Putamen (tissue), 1 donor: ENCODE measurements around the gene THRSP.

ENCODE experiments used
- DNase-seq: peaks from one replicate; pipeline ENCODE4 v3.0.0-alpha.2; 2016; ENCODE audit warnings: low spot score

THRSP gene

DNA sequence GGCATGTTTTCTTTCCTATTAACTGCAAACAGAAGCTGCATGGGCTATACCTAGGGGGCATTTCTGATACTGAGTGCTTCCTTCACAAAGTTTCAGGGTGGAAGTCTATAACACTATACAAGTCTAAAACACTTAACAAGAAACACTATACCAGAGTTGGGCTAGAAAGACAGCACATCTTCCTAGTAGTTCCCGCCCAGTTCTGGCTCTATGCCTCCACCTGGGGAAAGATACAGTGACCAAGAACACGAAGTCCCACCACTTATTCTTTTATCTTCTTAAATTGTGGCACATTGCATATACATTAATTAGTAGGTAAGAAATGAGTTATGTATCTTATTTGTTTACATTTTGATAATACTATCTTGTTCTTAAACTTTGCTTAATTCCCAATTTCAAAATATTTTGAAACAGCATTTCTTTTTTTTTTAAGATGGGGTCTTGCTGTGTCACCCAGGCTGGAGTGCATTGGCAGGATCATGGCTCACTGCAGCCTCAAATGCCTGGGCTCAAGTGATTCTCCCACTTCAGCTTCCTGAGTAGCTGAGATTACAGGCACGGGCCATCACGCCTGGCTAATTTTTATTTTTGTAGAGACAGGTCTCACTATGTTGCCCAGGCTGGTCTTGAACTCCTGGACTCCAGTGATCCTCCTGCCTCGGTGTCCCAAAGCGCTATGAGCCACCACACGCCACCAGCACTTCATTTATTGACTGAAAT, 34.2 kb downstream of the THRSP start:
- no peak for DNase-seq

DNA sequence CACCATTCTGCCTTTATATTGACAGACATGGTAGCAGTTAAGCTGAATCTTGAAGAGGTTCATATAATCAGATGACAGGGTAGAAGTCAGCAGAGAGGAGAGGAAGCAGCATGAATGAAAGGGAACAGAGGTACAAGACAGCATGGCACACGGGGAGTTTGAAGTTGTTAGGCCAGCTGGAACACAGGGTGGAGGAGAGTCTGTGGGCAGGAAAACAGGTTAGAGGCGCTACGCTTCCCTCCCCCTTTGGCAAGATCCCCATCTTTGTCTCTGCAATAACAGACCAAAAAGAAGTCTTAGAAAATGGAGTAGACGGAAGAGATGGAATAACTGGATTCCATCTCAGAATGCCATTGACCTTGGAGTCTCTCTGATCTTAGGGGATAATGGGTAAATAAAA, 36.0 kb downstream of the THRSP start:
- no peak for DNase-seq

DNA sequence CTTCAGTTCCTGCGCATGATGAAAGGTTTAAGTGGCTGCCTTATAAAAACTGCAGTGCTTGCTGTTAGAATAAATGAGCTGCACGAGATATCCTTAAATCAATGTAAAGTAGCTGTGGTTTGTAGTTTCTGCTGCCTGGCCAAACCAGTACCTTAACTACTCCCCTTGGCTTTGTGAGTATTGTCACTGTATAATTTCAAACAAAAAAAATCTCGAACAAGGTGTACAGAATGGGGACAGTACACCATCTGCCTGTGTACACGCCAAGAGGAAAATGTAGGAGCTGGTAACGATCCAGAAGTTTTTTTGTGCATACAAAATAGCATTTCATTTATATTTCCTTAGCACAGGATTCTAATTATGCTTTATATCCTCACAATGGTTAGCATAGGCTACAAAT, 36.6 kb downstream of the THRSP start:
- DNase-seq: no peak

DNA sequence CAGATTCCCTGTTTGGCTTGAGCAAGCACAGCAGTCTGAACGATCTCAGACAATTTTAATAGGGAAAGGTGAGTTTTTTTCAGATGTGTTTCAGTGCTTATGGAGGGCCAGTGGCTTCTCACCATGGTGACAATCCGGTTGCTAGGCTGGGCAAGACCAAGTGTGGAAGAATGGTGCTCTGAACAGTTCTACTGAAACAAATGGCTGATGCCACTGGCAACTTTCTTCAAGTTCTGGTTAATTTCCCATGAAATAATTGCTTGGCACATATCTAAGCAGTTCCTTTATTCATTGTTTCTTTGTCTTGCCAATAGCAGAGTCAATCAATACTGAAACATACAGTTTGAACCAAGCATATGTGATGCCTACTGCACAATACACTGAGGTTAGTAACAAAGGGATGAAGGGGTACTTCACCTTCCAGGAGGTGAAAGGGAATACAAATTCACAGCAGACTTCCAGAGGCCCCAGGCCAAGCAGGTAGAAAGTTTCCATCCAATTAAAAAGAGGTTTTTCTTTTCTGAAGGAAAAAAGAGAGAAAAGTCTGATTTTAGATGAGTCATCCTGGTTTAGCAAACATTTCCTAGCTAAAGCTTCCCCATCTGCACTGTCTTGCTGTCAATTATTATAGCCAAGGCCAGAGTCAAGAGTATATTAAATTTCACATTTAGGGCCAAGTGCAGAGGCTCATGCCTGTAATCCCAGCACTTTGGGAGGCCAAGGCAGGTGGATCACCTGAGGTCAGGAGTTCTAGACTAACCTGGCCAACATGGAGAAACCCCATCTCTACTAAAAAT, 37.2 kb downstream of the THRSP start:
- no peak for DNase-seq

DNA sequence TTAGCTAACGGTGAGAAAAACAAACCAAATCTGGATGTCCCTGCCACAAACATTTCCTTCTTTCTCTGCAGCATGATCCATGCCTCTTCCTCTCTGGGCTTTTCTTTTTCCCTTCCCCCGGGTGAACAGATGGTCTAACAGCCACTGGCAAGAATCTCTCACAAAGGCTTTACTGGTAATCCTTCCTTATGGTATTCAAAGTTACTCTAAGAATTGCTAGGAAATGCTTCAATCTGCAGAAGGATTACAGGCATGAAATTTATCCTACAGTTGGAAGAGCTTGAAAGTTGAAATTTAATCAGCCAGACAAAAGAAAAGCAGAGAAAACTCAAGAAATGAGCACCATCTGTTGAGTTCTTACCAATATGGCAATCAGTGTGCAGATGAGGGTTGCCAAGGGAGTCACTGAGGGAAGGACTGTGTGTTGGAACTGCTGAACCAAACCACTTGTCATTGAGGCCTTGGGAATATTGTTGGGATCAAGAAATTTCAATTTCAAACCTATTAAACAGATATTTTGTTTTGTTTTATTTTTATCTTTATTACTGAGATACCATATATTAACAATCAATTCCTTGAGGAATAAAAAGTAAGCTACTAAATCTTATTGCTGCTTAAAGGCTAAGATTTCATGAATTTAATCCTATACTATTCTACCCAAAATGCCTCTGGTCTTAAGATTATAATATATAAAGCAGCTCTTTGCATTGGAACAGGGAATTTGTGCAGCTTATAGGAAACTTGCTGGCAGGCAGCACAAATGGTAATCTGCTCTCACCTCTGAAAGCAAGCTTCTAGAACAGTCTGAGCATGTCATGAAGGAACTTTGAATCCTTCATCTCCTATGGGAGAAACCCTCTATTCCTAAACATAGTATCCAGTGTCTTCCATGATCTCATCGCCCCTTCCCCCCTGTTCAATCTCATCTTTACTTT, 45.7 kb downstream of the THRSP start:
- no peak for DNase-seq

GRCh38 chr11:78110351-78110750, 46.7 kb downstream of the THRSP start:
- DNase-seq: no peak

- DNase-seq: no peak
Observed at GRCh38 chr11:78110830-78111229, 47.2 kb downstream of the THRSP start.

DNA sequence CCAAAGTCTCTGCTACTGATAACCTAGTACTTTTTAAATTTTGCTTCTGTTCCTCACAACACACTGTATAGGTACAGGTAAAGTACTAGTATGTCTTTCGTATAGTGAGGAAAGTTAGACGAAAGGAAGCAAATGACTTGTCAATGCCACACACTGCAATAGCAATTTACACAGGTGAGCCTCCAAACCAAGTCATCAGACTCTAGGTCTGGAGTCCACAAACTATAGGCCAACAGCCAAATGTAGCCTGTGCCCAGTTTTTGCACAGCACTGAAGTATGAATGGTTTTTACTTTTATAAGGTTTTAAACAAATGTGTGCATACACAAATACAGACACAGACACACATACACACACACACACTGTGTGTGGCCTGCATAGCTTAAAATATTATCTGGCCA, 47.6 kb downstream of the THRSP start:
- no peak for DNase-seq

GRCh38 chr11:78112582-78113275, 49.1 kb downstream of the THRSP start:
- no peak for DNase-seq
